Lung (tissue), 12 donors: ENCODE measurements around the gene CDKN1C. TPM values are rescaled to one million over a fixed set of nuclear protein-coding genes. Genes with fewer than 3 reads are reported as not detected.

ENCODE experiments used
- ATAC-seq: fragments of 200-7000 bp; cut with Tn5 transposase; one replicate; pipeline ENCODE4 v1.9.1; 2020; ENCODE audit warnings: moderate number of reproducible peaks; ENCODE audit not compliant: insufficient read depth, low FRiP score
- DNase-seq, 3 donors: peaks; one replicate each; pipeline ENCODE4 v3.0.0-alpha.2; 2013 to 2017
- H3K27ac ChIP-seq, 2 donors: one replicate each; pipeline ENCODE4 v1.5.1; 2013; ENCODE audit warnings: mild to moderate bottlenecking in 2 of 2, moderate library complexity in 2 of 2, control low read depth in 1 of 2, inconsistent platforms in 1 of 2, low read depth in 1 of 2, low read length in 1 of 2
- H3K27me3 ChIP-seq, 3 donors: one replicate each; pipeline ENCODE4 v1.5.1; 2013; ENCODE audit warnings: low read length in 2 of 3; ENCODE audit not compliant: control insufficient read depth in 3 of 3, insufficient read depth in 3 of 3
- H3K36me3 ChIP-seq, 4 donors: one replicate each; pipeline ENCODE4 v1.5.1; 2013; ENCODE audit warnings: low read length in 4 of 4, mild to moderate bottlenecking in 1 of 4, moderate library complexity in 1 of 4; ENCODE audit not compliant: control insufficient read depth in 4 of 4, insufficient read depth in 4 of 4
- H3K4me1 ChIP-seq, 5 donors: one replicate each; pipeline ENCODE4 v1.5.1; 2013; ENCODE audit warnings: low read length in 5 of 5, mild to moderate bottlenecking in 2 of 5, moderate library complexity in 1 of 5; ENCODE audit not compliant: control insufficient read depth in 5 of 5, insufficient read depth in 5 of 5
- H3K4me3 ChIP-seq: one replicate; pipeline ENCODE4 v1.5.1; 2013; ENCODE audit warnings: mild to moderate bottlenecking, control low read depth, moderate library complexity
- H3K9ac ChIP-seq, 2 donors: one replicate each; pipeline ENCODE4 v1.5.1; 2013; ENCODE audit warnings: low read length in 2 of 2, control low read depth in 1 of 2; ENCODE audit not compliant: insufficient read depth in 1 of 2
- H3K9me3 ChIP-seq, 4 donors: one replicate each; pipeline ENCODE4 v1.5.1; 2013; ENCODE audit warnings: low read length in 3 of 4, mild to moderate bottlenecking in 1 of 4, moderate library complexity in 1 of 4; ENCODE audit not compliant: control insufficient read depth in 4 of 4, insufficient read depth in 3 of 4
- CTCF ChIP-seq: IDR thresholded peaks from 2 replicates; pipeline ENCODE4 v1.5.1; 2012; ENCODE audit warnings: mild to moderate bottlenecking; ENCODE audit errors: control extremely low read depth, extremely low read depth
- whole genome bisulfite sequencing, 2 donors: extraction: QIAGEN DNeasy Blood & Tissue Kit; methylation state at CpG; one replicate each; pipeline ENCODE4 v1.1.7; 2013; 5-methylcytosine and 5-hydroxymethylcytosine counted together
- polyA plus RNA-seq, 2 donors: library from polyadenylated mRNA; stranded (reverse); fragments of 200-250 nt; gene quantifications; one replicate each; pipeline ENCODE4 v1.2.1, GENCODE V29; 2013
- total RNA-seq, 2 donors: library from RNA; depleted of rRNA in 1 of 2; stranded (reverse); fragments of >200 nt in 1 of 2; gene quantifications; one replicate each; pipeline ENCODE4 v1.2.1, GENCODE V29; 2014 to 2021
- donor health status: control.
- donor health status: control.
- donor health status: Bipolar disorder and iron deficiency.
- donor health status: healthy.
- donor health status: DM: yes; HTN: yes; CAD: no.

CDKN1C gene
- total and polyA plus RNA-seq, 4 donors: 9.9 to 123 (median 26.8) TPM

GRCh38 chr11:2863276-2863618, 22.3 kb downstream of the CDKN1C start:
- no peak overlapping the region for H3K4me3 ChIP-seq
- peaks cover 0 to 53% (median 11%) of the 10 kb centered on the region in 5 donors for H3K4me1 ChIP-seq
- H3K9ac ChIP-seq: no peak overlapping the region
- TF ChIP-seq CTCF: no peak
- H3K27ac ChIP-seq: no peak overlapping the region
- no peaks in the 10 kb centered on the region for H3K36me3 ChIP-seq
- H3K27me3 ChIP-seq: peaks cover under 1 to 11% (median 5%) of the 10 kb centered on the region in 3 donors
- no peak for ATAC-seq
- WGBS, 2 donors: 84 to 90% methylated on average over 13 of the region's 13 CpGs
- no peaks in the 10 kb centered on the region for H3K9me3 ChIP-seq
- no peak for DNase-seq

- H3K27ac ChIP-seq: no peak overlapping the region
- no peak overlapping the region for H3K4me3 ChIP-seq
- H3K9ac ChIP-seq: no peak overlapping the region
- ATAC-seq (no peak), DNase-seq (no peak)
- TF ChIP-seq CTCF: no peak
- WGBS, 2 donors: 11% methylated on average over 48 to 96 of the region's 96 CpGs
- peaks cover 0 to 50% (median 11%) of the 10 kb centered on the region in 5 donors for H3K4me1 ChIP-seq
- H3K36me3 ChIP-seq: no peaks in the 10 kb centered on the region
- H3K27me3 ChIP-seq: peaks cover 0 to 11% (median 5%) of the 10 kb centered on the region in 3 donors
- no peaks in the 10 kb centered on the region for H3K9me3 ChIP-seq
Measured at GRCh38 chr11:2862395-2863275, 22.9 kb downstream of the CDKN1C start.

- ATAC-seq (no peak), DNase-seq (no peak)
- no peak overlapping the region for H3K27ac ChIP-seq
- H3K9me3 ChIP-seq: no peaks in the 10 kb centered on the region
- no peak for TF ChIP-seq CTCF
- no peak overlapping the region for H3K9ac ChIP-seq
- H3K4me1 ChIP-seq: peaks cover 0 to 33% (median 5%) of the 10 kb centered on the region in 5 donors
- no peaks in the 10 kb centered on the region for H3K36me3 ChIP-seq
- H3K27me3 ChIP-seq: peaks cover 0 to 11% (median 5%) of the 10 kb centered on the region in 3 donors
- H3K4me3 ChIP-seq: no peak overlapping the region
- 70 to 78% methylated on average over 7 of the region's 7 CpGs for WGBS, 2 donors
Measured at GRCh38 chr11:2860636-2861035, 24.9 kb downstream of the CDKN1C start.
